ELF-1 (cell line): ENCODE results near the gene MALRD1.
A peak's percentile ranks its signal among the peaks of the same experiment; 100 is the strongest.

Source experiments
- DNase-seq: peaks from one replicate; pipeline ENCODE4 v3.0.0-alpha.2; 2016; ENCODE audit warnings: low read depth, low spot score

MALRD1 gene

GRCh38 chr10:19570991-19571390 lies 522.4 kb downstream of the MALRD1 start:
- DNase-seq = no peak

GRCh38 chr10:19572056-19572455 lies 523.5 kb downstream of the MALRD1 start:
- DNase-seq = no peak

- DNase-seq = no peak
Observed at GRCh38 chr10:19576576-19576975, 528.0 kb downstream of the MALRD1 start.

GRCh38 chr10:19577381-19577780 lies 528.8 kb downstream of the MALRD1 start:
- no peak for DNase-seq

GRCh38 chr10:19577807-19578206 lies 529.2 kb downstream of the MALRD1 start:
- DNase-seq = no peak

- DNase-seq = no peak
Observed at GRCh38 chr10:19578571-19578970, 530.0 kb downstream of the MALRD1 start.

- no peak for DNase-seq
Observed at GRCh38 chr10:19579761-19580545, 531.4 kb downstream of the MALRD1 start.

GRCh38 chr10:19580691-19581090 lies 532.1 kb downstream of the MALRD1 start:
- DNase-seq = no peak

- no peak for DNase-seq
Observed at GRCh38 chr10:19588608-19589007, 540.0 kb downstream of the MALRD1 start.

GRCh38 chr10:19592276-19592675 lies 543.7 kb downstream of the MALRD1 start:
- DNase-seq = peak; percentile 3

- no peak for DNase-seq
Observed at GRCh38 chr10:19595212-19595845, 546.7 kb downstream of the MALRD1 start.

- DNase-seq = no peak
Observed at GRCh38 chr10:19605806-19606205, 557.2 kb downstream of the MALRD1 start.

- no peak for DNase-seq
Observed at GRCh38 chr10:19606968-19607367, 558.4 kb downstream of the MALRD1 start.

- DNase-seq = no peak
Observed at GRCh38 chr10:19611775-19612174, 563.2 kb downstream of the MALRD1 start.

- no peak for DNase-seq
Observed at GRCh38 chr10:19616966-19617365, 568.4 kb downstream of the MALRD1 start.

GRCh38 chr10:19620811-19621210 lies 572.2 kb downstream of the MALRD1 start:
- no peak for DNase-seq

GRCh38 chr10:19623321-19623720 lies 574.7 kb downstream of the MALRD1 start:
- no peak for DNase-seq

GRCh38 chr10:19626156-19626555 lies 577.6 kb downstream of the MALRD1 start:
- no peak for DNase-seq

- peak; percentile 8 for DNase-seq
Observed at GRCh38 chr10:19628767-19629560, 580.4 kb downstream of the MALRD1 start.

- DNase-seq = peak; percentile 18
Observed at GRCh38 chr10:19629567-19629966, 581.0 kb downstream of the MALRD1 start.

GRCh38 chr10:19634163-19634562 lies 585.6 kb downstream of the MALRD1 start:
- no peak for DNase-seq

- DNase-seq = no peak
Observed at GRCh38 chr10:19638182-19638895, 589.7 kb downstream of the MALRD1 start.
